Activated CD8-positive, alpha-beta memory T cell treated with anti-CD3 and anti-CD28 coated beads, Interleukin-2, amount 50 U/mL, for 24 hours (primary cell): ENCODE measurements around the gene TUG1.
A peak's percentile ranks its signal among the peaks of the same experiment; 100 is the strongest.

Experiments
- DNase-seq: peaks from one replicate; pipeline ENCODE4 v3.0.0-alpha.2; 2020; ENCODE audit errors: extremely low read depth

TUG1 gene

GRCh38 chr22:30947816-30948454 lies 21.1 kb upstream of the TUG1 start:
- DNase-seq: no peak

DNA sequence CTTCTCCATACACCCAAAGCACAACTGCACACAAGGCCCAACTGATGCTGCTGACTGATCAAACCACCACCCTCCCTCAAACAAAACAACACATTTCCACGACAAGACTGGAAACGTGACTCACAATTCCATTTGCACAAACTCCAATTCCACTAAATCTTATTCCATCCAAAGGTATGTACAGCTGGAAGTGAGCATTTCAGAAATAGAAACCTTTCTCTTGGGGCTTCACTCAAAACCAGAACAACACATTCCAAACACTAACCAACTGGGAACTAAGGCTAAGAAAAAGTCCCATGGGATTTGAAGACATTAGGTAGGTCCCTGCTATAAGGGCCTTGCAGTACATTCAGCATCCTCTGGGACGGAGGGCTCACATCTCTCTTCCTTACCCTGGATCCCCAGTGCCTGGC lies 20.1 kb upstream of the TUG1 start:
- no peak for DNase-seq

- no peak for DNase-seq
These were observed 19.0 kb upstream of the TUG1 start for GRCh38 chr22:30949934-30950660.

DNA sequence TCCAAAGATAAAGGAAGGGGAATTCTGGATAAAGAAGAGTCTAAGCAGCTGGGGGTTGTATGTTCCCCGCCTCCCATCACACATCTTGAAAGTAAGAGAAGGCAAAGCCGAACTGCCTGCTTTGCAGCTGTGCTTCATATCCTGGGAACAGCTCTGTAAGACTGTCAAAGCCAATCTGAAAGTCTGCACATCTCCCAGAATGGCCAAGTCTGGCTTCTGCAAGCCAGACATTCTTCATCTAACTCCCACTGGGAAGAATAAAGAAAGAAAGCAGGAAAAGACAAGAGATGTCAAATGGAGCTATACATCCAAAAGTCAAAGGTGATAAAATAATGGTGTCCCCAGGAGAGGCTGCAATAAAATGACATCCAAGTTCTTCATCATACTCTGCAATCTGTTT lies 15.9 kb upstream of the TUG1 start:
- DNase-seq: no peak

DNA sequence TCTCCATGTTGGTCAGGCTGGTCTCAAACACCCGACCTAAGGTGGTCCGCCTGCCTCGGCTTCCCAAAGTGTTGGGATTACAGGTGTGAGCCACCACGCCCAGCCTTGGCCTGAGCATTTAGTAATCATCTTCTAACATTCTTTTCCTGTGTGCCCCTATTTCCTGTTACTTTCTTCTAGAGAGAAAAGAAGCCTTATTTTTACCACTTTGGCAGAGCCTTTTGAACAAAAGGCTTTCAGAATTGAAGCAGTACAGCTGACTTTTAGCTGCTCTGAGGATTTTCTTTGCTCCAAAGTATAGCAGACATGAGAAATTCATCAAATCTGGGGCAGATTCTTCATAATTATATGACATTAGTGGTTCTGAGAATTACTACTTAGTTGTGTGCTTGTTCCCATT lies 13.9 kb upstream of the TUG1 start:
- no peak for DNase-seq

DNA sequence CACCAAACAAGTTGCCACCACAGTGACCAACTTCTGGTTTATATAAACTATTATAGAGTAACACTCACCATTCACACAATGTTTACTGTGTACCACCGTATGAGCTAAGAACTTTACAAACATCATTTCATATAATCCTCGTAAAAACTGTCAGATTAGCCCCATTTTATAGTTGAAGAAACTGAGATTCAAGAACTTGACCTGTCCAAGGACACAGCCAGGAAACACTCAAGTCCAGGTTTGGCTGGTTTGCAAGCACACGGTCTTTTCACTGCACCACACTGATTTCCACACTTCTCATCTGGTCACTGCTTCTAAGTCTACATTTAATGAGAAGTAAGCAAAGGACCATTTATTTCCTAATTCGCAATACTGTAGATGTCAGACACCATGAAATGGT lies 4.2 kb upstream of the TUG1 start:
- no peak for DNase-seq

DNA sequence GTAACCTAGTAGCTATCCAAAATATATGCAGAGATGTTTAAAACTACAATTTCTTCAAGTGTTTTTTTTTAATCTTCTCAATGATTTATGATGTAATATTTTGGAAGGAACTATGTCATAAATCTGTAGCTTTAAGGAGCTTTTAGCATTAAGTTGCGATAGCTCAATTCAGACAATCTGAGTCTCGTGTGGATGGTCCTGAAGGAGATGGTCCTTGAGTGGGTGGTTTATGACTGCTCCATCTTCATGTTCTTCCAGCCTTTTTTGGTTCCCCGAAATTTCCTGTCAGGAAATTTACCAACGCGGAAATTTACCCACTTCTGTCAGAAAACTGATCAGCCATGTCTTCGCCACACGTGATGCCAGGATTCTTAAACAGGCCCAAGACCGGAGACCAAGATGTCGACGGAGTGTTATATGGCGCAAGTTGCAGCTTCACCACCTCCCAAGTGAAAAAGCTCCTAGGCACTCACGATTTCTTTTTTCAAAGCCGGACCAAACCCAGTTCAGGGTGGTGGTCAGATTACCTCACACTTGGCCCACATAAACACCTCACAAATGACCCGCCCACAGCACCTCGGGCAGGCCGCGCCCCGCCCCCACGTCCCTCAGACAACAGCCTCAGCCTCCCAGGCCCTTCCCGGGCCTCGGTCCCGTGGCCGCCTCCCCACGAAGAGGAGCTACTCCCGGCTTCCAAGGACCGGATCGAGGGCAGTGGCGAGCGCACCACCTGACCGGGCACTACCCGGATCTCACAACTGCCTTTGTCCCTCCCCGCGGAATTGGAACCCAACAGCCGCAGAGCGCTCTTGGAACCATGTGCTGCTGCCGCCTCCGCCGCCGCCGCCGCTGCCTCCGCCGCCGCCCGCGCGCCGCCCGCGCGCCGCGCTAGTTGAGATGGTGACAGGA lies 796 bp upstream of the TUG1 start, which contains the start of gene MORC2:
Gene MORC2, minus strand, starts transcription at position 760 of the 909 bp plus-strand sequence. CDS start 885 bp downstream, outside the sequence.
- no peak for DNase-seq

DNA sequence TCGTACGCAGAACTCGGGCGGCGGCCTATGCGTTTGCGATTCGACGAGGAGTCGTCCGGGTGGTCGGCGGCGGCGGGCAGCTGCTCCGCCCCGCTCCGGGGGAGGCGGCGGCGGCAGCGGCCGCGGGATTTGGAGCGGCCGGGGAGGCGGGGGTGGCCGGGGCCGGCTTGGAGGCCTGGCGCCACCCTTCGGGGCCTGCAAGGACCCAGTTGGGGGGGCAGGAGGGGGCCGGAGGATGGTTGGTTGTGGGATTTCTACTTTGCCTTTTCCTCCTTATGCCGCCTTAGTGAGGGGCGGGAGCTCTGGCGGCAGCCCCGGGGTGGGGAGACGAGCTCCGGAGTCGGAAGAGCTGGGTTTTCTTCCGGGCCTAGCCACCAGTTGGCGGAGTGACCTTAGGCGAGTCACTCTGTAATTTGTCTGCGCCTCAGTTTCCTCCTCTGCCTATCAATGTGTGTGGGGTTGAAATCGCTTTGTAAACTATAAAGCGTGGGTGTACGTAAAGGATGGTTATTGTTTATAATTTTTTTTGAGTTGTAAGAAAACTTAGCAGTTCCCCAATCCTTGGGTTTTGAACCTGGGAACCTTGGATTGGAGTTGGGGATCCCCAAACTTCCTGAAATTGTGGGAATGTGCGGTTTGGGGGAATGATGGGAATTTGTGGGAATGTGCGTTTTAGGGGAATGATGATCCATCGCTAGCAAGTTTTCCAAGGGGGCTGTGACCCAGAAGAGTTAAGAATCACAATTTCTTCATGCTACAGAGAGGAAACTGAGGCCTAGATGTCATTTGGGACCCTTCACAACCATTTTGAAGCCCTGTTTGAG lies 679 bp downstream of the TUG1 start:
- DNase-seq: peak; percentile 1

DNA sequence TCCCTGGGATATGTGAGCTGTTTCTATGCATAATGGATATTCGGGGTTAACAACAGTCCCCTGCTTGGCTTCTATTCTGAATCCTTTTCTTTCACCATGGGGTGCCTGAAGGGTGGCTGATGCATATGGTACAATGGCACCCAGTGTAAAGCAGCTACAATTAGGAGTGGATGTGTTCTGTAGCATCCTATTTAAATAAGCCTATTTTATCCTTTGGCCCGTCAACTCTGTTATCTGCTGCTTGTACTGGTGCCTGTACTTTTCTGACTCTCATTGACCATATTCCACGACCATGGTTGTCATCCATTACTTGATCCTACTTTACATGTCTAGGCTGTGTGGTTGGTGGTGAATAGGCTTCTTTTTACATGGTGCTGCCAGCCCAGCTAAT lies 1.3 kb downstream of the TUG1 start:
- DNase-seq: no peak

DNA sequence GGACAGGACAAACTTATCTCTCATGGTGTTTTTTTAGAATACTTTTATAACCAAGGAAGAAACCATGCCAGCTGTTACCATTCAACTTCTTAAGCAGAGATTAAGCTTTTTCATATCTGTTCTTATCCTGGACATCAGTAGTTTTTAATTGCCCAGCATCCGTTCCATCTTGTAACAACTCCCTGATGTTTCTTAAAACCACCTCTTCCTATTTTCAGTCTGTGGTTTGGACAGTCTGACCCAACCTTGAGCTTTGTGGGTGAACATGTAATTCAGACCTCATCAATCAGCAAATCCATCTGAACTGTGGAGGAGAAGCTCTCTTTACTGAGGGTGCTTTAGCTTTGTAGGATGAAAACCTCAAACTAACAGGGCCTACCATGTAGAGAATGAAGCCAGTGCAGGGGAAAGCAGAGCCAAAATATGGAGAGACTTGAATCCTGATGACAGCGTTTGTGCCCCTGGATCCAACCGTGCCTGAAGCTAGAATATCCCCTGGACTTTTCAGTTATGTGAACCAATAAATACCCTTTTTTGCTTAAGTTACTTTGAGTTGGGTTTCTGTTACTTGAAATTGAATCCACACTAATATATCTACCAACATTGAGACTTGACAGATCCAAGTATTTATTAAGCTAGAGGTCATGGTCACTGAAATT lies 9.4 kb downstream of the TUG1 start:
- DNase-seq: no peak

- DNase-seq: no peak
These were observed 10.9 kb downstream of the TUG1 start for GRCh38 chr22:30979932-30980331.

- DNase-seq: no peak
These were observed 13.4 kb downstream of the TUG1 start for GRCh38 chr22:30982512-30982911.

- DNase-seq: no peak
These were observed 15.3 kb downstream of the TUG1 start for GRCh38 chr22:30984317-30984716.

- DNase-seq: no peak
These were observed 16.6 kb downstream of the TUG1 start for GRCh38 chr22:30985561-30986208.

DNA sequence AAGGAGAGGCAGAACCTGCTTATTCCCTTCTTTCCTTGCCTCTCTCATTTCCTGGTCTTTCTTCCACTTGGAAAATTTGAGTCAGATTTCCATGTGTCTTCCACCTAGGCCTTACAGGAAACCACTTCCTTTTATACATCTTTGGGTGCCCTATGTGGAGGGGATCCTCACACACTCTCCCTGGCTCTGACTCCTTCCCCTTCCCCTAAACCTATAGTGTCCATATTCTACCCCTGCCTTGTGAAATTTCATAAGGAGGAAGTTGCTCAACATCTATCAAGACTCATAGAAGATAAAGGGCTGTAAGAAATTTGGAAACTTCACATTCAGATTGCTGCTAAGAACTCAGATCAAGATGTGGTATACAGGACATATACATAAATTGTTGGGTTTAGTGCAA lies 20.4 kb downstream of the TUG1 start:
- no peak for DNase-seq

GRCh38 chr22:30990690-30991089 lies 21.6 kb downstream of the TUG1 start:
- DNase-seq: no peak

- DNase-seq: no peak
These were observed 23.5 kb downstream of the TUG1 start for GRCh38 chr22:30992565-30992964.

DNA sequence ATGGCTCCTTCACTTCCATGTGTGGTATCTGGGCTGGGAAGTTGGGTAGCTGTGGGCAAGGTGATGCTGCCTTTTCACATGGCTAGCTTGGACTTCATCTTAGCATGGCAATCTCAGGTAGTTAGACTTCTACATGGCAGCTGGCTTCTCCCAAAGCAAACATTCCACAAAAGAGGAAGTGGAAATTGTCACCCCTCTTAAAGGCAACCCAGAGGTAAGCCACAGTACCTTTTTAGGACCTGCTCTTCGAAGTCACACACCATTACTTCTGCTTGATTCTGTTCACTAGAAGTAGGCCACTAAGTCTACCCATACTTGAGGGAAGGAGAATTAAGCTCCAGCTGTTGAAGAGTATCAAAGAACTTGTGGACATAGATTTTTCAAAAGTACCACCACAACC lies 25.9 kb downstream of the TUG1 start:
- no peak for DNase-seq

GRCh38 chr22:30996462-30996861 lies 27.4 kb downstream of the TUG1 start:
- no peak for DNase-seq

DNA sequence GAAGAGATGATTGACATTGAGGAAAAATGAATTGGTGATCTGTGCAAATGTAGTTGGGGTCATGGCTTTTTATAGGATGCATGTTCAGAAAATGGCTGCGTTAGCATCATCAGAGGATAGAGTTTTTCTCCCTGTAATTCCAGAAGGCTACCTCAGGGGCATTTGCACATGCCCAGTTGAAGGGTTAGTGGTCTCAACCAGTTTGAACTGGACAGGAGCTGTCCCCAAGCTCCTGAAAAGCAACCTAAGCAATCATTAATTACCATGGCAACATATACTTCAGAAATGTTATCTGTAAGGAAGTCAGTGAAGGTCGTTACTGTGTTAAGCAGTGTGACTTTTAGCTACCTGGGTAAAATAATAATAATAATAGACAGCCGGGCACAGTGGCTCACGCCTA lies 29.3 kb downstream of the TUG1 start:
- no peak for DNase-seq
